HG03575 (cell line): Measurements from ENCODE around the gene BCAT1.
"Not testable (repeated sequence)": the region's sequence is repeated elsewhere in the genome, so short reads cannot be mapped to it uniquely, and the experiment has no call there.

ENCODE experiments used
- ATAC-seq: cut with Tn5 transposase; IDR thresholded peaks from one replicate; pipeline ENCODE4 v1.9.1; 2021; ENCODE audit not compliant: unreplicated experiment, insufficient number of reproducible peaks, low FRiP score; ENCODE audit errors: extremely low read depth

The BCAT1 gene

DNA sequence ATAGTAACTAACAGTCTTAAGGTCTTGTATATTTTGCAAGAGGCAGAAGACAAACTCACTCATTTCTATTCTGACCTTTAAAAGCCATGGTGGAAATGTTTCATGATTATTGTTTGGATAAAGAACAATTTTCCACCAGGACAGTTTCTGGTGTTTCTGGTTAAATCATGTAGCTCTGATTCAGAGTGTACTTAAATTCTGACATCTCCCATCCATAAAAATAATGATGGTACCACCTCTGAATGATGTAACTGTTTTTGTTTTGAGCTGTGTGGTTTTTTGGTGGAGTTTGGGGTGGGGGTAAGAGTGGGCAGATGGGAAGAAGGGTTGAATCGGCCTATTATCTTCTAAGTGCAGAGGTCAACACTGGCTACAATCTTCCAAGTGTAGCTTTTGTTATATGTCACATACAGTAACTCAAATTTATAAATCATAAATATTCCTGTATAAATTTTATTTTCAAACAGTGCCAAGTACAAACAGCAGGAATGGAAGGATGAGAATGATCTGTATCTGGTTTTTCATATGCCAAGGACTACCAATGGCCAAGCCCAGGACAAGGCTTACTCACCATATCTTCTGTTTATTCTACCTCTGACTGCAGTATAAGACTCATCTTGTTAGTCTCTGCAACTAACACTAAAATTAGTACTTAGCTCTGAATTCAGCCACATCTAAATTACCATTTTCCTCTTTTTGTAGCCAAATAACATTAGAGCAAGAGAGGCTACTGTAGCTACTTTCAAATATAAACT, 108.7 kb downstream of the BCAT1 start:
- ATAC-seq, result no peak

DNA sequence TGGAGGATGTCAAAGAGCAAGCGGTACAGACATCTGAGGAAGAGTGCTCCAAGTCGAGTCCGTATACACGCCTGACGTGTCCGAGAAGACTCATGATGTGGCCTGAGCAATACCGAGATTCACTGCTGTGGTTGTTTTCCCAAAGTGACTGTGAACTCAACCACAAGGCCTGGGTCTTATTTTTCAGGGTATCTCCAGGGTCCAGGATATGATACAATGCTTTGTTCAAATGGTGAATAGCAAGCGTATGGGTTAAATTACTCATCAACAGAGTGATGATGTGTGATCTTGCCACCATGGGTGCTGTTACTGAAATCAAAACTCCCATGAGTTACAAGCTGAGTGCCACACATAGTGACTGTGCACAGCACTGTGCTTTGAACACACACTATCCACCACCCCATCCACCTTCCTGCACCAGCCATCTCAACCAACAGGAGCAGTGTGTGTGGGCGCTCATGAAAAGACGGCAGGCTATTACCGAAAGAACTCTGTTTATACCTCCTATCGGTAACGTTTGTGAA, 109.6 kb downstream of the BCAT1 start:
- peak; percentile 90 for ATAC-seq

DNA sequence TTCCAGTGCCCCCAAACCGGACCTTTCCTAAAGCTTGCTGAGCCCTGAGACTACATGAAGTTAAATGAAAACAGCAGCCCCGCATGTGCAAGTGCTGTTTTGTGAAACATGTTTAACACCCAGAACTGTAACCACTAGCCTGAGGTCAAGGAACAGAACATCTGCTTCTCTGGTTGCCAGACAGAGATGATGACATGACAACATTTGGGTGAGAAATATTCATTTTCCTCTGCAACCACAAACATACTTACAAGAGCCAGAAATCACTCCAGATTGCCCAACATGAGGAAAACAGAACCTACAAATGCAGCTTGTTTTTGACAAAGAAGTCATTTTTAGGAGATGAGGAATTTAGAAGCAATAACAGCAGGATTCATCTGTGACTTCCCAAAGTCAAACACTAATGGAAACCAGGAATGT, 110.4 kb downstream of the BCAT1 start:
- peak; percentile 23 for ATAC-seq

DNA sequence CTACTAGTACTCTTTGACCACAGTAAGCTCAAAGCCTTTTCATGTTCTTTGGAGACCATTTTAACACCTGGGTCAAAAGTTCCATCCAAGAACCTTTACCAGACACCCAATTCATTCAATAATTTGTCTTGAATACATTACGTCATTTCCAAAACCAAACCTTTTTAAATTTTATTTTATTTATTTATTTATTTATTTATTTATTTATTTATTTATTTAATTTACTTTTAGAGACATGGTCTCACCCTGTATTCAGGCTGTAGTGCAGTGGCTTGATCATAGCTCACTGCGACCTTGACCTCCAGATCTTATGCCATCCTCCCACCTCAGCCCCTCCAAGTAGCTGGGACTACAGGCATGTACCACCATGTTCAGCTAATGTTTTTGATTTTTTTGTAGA, 113.5 kb downstream of the BCAT1 start:
- no peak for ATAC-seq

DNA sequence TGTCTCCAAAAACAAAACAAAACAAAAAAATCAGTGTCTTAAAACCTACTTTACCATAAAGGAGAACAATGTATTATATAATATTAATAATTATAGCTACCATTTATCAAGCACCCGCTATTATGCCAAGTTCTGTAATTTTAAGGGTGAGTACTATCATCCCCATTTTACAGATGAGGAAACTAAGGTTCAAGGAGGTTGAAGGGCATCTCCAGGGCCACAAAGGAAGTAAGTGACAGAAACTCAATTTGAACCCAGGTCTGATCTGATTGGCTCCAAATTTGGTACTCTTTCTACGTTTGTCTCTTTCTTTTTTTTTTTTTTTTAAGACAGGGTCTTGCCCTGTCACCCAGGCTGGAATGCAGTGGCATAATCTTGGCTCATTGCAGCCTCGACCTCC, 115.4 kb downstream of the BCAT1 start:
- no peak for ATAC-seq

DNA sequence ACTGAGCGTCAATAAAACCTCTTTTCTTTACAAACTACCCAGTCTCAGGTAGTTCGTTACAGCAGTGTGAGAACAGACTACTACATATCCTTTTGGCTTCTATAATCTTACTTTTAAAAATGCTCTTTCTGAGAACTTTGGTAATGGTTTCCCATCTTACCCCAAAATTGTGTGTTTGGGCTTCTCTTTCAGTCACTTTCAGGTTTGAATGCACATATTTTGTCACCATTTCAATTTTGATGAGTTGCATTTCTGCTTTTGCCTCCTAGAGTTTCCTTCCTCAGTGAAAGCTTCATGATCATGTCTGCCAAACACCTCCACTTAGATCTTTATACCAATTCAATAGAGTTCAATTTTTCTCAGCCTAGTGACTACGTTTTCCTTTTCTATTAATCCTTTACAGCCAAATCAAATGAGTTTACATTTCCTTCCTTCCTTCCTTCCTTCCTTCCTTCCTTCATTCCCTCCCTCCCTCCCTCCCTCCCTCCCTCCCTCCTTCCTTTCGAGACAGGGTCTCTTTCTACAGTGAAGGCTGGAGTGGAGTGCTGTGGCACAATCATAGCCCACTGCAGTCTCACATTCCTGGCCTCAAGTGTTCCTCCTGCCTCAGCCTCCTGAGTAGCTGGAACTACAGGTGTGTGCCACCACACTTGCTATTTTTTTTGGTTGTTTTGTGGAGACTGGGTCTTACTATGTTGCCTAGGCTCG, 124.9 kb downstream of the BCAT1 start:
- ATAC-seq, result peak; percentile 24

DNA sequence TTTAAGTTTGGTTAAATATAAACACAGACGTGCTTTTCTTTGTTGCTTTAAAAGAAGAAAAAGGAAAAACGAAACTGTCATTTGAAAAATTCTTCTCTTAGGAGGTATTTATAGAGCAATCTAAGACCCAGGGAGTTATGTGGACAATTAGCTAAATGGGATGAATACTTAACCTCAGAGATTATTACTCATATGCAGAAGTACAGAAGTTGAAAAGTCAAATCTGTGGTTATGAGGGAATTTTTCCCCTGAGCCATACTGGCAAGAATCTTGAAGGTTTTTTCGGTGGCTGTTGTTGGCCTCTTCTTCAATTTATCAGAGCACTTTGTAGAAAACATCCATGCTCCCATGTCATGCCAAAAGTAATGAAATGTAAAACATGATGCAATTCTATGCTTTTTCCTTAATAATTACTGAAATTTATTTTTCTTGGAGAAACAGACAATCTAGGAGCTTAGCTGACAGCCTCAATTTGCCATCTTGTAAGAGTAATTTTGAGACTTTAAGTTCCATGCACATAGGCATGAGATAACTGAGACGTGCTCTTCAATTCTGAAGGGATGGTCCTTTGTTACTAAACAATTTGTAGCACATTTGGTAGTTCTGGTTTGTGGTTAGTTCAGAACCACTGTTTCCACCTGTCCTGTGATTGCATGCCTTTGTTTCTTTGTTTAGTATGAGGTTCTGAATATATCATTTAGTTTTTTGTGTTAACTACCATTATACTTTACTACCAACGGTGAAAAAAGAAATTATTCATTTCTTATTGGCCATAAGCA, 126.6 kb downstream of the BCAT1 start:
- peak; percentile 71 for ATAC-seq

DNA sequence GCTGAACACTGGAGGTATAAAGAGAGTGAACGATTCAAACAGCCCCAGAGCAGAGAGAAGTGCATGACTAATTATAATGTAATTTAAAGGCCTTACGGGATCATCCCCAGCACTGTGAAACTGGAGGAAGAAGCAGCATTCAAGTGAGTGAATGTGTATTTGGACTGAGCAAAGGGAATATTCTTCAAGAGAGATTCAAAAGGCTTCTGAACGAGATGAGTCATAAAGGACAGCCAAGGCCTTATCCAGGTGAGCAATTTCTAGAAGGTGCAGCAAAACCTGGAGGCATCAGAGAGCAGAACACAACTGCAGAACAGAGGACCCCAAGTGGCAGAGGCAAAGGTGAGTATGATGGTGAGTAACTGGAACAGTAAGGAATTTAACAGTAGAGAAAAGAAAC, 127.2 kb downstream of the BCAT1 start:
- peak; percentile 19 for ATAC-seq

DNA sequence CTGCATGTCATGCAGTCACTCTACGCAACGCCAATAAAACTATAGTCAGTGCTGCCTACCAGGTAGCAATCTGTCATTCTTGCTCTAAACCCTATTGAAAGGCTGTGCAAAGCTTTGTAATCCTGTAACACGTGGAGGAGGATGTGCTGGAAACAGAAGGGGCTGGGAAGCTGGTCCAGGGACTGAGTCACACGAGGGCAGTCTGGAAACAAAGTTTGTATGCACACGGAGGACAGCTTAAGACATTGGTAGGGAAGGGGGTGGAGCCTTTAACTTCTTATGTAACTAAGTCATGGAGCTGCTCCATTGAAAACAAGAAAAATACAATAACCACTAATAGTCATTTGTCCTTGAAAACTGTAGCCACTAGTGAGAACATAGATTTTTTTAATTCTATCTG, 128.0 kb downstream of the BCAT1 start:
- ATAC-seq, result no peak

DNA sequence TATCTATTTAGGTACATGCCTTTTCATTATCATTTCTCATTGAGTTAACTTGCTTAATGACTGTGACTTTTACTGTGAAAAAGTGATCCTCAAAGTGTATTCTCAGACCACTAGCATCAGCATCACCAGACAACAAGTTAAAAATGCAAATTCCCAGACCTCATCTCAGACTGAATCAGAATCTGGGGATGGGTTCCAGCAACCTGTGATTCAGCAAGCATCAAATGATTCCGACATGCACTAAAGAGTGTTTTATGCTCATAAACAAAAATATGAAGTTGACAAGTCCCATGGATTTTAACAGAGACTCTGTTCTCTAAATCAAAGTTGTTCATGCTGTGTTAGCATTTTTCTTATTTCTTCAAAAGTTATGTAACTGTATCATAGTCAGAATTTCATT, 130.6 kb downstream of the BCAT1 start:
- no peak for ATAC-seq

DNA sequence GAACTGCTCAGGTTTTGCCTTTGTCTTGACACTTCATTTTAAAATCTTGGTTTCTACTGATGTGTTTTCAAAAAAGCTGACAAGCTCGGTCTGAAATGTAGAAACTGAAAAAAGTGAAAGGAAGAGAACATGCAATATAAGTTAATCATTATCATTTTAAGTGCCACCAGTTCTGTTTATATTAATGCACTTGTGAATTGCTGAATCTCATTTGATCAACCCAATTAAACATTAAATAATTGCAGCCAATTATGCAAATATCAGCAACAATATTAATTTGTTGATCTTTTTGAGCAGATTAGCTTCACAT, 133.8 kb downstream of the BCAT1 start:
- ATAC-seq, result peak; percentile 12

DNA sequence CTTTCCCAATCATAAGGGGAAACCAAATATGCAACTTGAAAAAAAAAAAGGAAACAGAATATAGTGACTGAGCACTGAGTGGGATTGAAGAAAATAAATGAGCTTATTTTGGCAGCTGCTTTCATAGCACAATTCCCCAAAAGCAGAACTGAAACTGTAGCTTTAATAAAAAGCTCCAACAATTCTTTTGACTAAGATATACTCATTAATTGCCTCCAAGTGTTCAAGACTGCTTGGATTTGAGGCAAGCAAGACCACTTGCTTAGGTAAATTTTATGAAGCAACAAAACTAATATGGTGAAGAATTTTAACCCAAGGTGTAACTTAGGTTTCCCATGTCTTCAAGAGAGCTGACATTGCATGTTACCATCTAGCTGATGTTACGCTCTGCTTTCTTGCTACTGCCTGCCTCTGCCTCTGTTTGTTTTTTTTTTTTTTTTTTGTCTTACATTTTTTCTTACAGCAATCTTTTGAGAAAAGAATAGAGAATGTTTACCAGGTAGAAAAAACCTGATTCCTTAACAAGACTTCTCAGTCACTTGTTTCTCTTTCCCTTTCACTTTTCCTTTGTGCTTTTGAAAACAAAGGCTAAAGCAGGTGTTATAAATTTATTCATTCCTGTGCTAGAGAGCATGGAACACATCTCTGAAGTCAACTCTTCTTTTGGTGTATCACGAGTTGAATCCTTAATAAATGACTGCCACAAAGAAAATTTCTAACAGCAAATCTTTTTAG, 134.4 kb downstream of the BCAT1 start:
- ATAC-seq, result peak; percentile 91

DNA sequence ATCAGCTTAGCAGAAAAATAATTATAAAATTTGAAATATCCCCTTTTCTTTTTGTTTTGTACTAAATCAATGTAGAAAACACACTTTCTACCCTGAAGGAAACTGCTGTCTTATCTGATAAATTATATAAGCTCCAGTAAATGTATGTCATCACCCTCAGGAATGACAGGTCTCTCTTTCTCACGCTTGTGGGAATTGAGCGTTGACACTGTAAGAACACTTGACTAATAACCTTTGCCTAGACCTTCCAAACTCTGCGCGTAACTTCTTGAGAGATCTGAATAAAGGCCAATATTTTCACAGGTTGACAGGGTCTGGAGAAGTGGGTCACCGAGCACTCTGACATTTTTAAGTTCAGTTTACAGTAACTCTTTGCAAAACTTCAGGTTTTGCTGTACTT, 138.5 kb downstream of the BCAT1 start:
- ATAC-seq, result no peak

DNA sequence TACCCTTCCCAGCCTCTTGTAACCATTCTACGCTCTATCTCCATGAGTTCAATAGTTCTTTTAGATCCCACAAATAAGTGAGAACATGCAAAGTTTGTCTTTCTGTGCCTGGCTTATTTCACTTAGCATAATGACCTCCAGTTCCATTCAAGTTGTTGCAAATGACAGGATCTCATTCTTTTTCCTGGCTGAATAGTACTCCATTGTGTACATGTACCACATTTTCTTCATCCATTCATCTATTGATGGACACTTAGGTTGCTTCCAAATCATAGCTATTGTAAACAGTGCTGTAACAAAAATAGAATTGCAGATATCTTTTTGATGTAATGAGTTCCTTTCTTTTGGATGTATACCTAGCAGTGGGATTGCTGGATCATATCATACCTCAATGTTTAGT, 139.6 kb downstream of the BCAT1 start:
- not testable (repeated sequence) for ATAC-seq

DNA sequence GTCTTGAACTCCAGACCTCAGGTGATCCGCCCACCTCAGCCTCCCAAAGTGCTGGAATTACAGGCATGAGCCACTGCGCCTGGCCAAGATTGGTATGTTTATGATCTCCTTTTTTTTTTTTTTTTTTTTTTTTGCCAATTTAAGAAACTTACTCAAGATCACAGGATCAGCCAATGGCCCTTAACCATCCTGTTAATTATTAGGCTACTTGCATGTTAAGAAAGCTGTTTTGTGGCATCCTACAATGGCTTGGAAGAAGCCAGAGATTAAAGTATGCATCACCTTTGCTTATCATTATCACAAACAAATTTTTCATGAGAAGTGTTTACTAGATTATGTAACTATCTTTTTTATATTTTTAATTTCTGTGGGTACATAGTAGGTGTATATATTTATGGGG, 140.2 kb downstream of the BCAT1 start:
- no peak for ATAC-seq

DNA sequence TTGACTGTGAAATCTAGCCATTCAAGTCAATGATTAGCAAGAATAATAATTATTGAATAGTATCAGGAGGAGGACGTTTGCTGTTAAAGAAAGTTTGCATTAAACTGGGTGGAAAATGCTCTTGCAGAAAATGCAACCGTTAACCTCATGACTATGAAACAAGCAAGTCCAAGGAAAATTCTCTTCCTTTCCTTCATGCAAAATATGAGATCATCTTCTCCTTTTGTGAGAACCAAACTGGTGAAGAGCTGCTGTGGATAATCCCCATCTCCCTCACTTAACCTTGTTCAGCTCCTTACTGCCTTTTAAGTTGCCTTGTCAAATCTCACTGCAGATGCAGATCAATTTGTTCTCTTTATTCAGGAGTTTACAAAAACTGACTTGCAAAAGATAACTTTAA, 142.5 kb downstream of the BCAT1 start:
- ATAC-seq, result no peak

DNA sequence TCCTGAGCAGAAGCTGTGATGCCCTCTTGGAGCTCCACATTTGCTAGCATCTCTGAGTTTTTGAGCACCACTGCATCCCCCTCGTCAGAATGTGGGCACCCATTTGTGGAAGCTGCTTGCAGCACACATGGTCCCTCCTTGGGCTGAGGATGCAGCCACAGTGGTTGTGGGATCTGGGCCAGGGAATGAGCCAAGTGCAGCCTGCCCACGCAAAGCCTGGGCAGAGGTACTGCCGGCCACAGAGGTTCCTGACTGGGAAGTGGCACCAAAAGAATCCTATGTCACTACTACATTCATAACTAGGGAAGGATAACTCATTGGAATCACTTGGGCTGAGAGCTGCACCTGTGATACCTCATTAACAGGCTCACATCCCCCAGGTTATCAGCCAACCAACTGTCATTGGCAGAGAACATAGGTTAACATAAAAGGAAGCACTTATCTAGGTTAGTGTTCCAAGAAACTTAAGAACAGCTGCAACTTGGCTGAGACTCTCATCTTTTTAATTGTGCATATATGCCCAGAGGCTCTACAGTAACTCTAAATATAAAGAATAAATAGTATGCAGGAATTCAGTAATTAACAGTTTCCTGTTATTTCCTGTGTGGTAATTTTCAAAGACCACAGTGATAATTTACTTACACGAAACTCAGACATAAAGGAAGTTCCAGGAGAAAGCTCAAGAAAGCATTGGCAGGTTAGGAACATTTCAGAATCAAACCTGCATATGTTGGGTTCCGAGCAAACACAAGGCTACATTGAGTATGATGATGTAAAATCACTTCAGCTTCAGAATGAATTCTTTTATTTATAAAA, 145.3 kb downstream of the BCAT1 start:
- no peak for ATAC-seq

DNA sequence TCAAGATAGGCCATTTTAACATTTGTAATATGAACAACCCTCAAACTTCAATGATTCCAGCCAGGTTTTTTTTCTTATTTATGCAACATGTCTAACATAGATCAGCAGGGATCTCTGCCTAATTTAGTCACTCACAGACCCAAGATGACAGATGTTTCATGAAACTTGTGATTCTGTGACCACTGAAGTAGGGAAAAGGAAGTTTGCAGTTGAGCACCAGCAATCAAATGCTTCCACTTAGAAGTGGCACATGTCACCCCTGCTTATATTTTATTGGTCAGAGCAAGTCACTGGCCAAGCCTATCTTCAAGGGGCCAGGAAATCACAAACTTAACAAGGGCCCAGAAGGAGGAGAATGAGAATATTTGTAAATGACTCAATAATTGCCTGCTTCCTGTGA, 150.6 kb downstream of the BCAT1 start:
- ATAC-seq, result peak; percentile 82
